Endodermal cell (in vitro differentiated cells): ENCODE data around the gene KREMEN1. TPM values are rescaled to one million over a fixed set of nuclear protein-coding genes. Genes with fewer than 3 reads are reported as not detected.

ENCODE experiments used
- DNase-seq: peaks from one replicate; pipeline ENCODE4 v3.0.0-alpha.2; 2017
- H3K27ac ChIP-seq: 2 replicates; pipeline ENCODE4 v1.5.1; 2013; ENCODE audit warnings: mild to moderate bottlenecking, low read depth, low read length, moderate library complexity
- H3K27me3 ChIP-seq: 2 replicates; pipeline ENCODE4 v1.6.1; 2013; ENCODE audit warnings: mild to moderate bottlenecking, low read length, moderate library complexity; ENCODE audit not compliant: insufficient read depth, control insufficient read depth, poor library complexity, severe bottlenecking
- H3K36me3 ChIP-seq: 2 replicates; pipeline ENCODE4 v1.7.0; 2013; ENCODE audit warnings: mild to moderate bottlenecking, low read length, moderate library complexity; ENCODE audit not compliant: control insufficient read depth, insufficient read depth
- H3K4me1 ChIP-seq: one replicate; pipeline ENCODE4 v1.7.0; 2013; ENCODE audit warnings: low read length; ENCODE audit not compliant: control insufficient read depth, insufficient read depth
- H3K4me3 ChIP-seq: 2 replicates; pipeline ENCODE4 v1.5.1; 2013; ENCODE audit warnings: mild to moderate bottlenecking, low read length, moderate library complexity
- H3K9ac ChIP-seq: 2 replicates; pipeline ENCODE4 v1.6.1; 2013; ENCODE audit warnings: mild to moderate bottlenecking, low read length, moderate library complexity; ENCODE audit not compliant: poor library complexity, severe bottlenecking; ENCODE audit errors: extremely low read depth
- H3K9me3 ChIP-seq: 2 replicates; pipeline ENCODE4 v1.6.1; 2013; ENCODE audit warnings: mild to moderate bottlenecking, low read length, moderate library complexity; ENCODE audit not compliant: control insufficient read depth
- H3K27ac Mint-ChIP-seq: 2 replicates; pipeline ENCODE4 v1.8.0; 2020; ENCODE audit warnings: mixed read lengths
- H3K27me3 Mint-ChIP-seq: 2 replicates; pipeline ENCODE4 v1.8.0; 2021; ENCODE audit warnings: mild to moderate bottlenecking, mixed read lengths; ENCODE audit not compliant: insufficient read depth
- H3K36me3 Mint-ChIP-seq: 2 replicates; pipeline ENCODE4 v1.8.0; 2020; ENCODE audit warnings: low read depth, mixed read lengths
- H3K4me1 Mint-ChIP-seq: 2 replicates; pipeline ENCODE4 v1.8.0; 2020; ENCODE audit warnings: mixed read lengths
- H3K4me3 Mint-ChIP-seq: 2 replicates; pipeline ENCODE4 v1.8.0; 2020; ENCODE audit warnings: mild to moderate bottlenecking, moderate library complexity, mixed read lengths
- H3K9me3 Mint-ChIP-seq: 2 replicates; pipeline ENCODE4 v1.8.0; 2020; ENCODE audit warnings: mild to moderate bottlenecking, mixed read lengths
- CTCF ChIP-seq: fragments of 200-600 bp; sonication (generic); conservative IDR thresholded peaks from 2 replicates; pipeline ENCODE4 v1.5.0; 2021; ENCODE audit warnings: antibody characterized with exemption, mild to moderate bottlenecking
- WGBS, 2 experiments: methylation state at CpG; one replicate each; pipeline versions ENCODE4 v1.1.5 to v1.1.7; 2013; ENCODE audit warnings: missing lambda C conversion rate in 2 of 2, mixed read lengths in 1 of 2; ENCODE audit not compliant: insufficient coverage in 1 of 2, insufficient read length in 1 of 2; 5-methylcytosine and 5-hydroxymethylcytosine counted together
- total RNA-seq, 2 donors: library from RNA; stranded (reverse); fragmentation: NEBNext Ultra II Directional in 1 of 2; extraction: Animal tissue kit (Norgen Biotek cat#: 25700) in 1 of 2; gene quantifications; 2 replicates in 1 of 2; 3 replicates in 1 of 2; pipeline ENCODE4 v1.2.1, GENCODE V29; 2021

KREMEN1 gene
- total RNA-seq, 2 donors from 2014 or later: 6.2 to 7.5 TPM

GRCh38 chr22:29149841-29150555 lies 77.2 kb downstream of the KREMEN1 start:
- Histone ChIP-seq H3K27ac (peak overlapping the region; percentile 81), H3K9ac (no peak overlapping the region), H3K36me3 (no peaks in the 10 kb centered on the region), H3K27me3 (no peaks in the 10 kb centered on the region), H3K4me3 (no peak overlapping the region), H3K9me3 (no peaks in the 10 kb centered on the region), H3K4me1 (peaks cover 13% of the 10 kb centered on the region)
- DNase-seq: peak; percentile 38
- WGBS, 2 experiments: 90 to 94% methylated on average over 11 to 16 of the region's 16 CpGs
- H3K9me3 Mint-ChIP-seq: no peaks in the 10 kb centered on the region
- TF ChIP-seq CTCF: no peak
- H3K36me3 Mint-ChIP-seq: no peaks in the 10 kb centered on the region
- H3K4me3 Mint-ChIP-seq: no peak overlapping the region
- H3K27ac Mint-ChIP-seq: no peak overlapping the region
- peaks cover 24% of the 10 kb centered on the region for H3K4me1 Mint-ChIP-seq
- H3K27me3 Mint-ChIP-seq: no peaks in the 10 kb centered on the region

GRCh38 chr22:29150701-29151100 lies 77.9 kb downstream of the KREMEN1 start:
- H3K9ac ChIP-seq: no peak overlapping the region
- H3K27me3 Mint-ChIP-seq: no peaks in the 10 kb centered on the region
- H3K27me3 ChIP-seq: no peaks in the 10 kb centered on the region
- no peak overlapping the region for H3K27ac Mint-ChIP-seq
- H3K4me1 ChIP-seq: peaks cover 13% of the 10 kb centered on the region
- WGBS, 2 experiments: 93 to 100% methylated on average over 4 to 9 of the region's 9 CpGs
- peak; percentile 23 for DNase-seq
- no peak overlapping the region for H3K4me3 ChIP-seq
- no peaks in the 10 kb centered on the region for H3K36me3 Mint-ChIP-seq
- no peaks in the 10 kb centered on the region for H3K9me3 ChIP-seq
- H3K4me1 Mint-ChIP-seq: peaks cover 24% of the 10 kb centered on the region
- no peak overlapping the region for H3K27ac ChIP-seq
- TF ChIP-seq CTCF: no peak
- no peaks in the 10 kb centered on the region for H3K36me3 ChIP-seq
- no peak overlapping the region for H3K4me3 Mint-ChIP-seq
- H3K9me3 Mint-ChIP-seq: no peaks in the 10 kb centered on the region

DNA sequence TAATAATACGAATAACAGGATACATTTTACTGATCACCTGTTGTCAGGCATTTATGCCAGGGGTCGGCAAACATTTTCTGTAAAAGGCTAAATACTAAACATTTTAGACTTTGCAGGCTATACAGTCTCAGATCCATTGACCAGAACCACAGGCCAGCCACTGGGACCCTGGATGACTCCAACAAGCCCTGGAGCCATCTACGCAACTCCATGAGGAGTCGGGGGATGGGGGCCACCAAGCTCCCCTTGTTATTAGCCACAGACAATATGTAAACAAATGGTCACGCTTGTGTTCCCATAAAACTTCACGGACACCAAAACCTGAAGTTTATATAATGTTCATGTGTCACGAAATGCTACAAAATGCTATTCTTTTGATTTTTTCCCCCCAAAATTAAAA lies 78.5 kb downstream of the KREMEN1 start:
- Mint-ChIP-seq H3K27ac (no peak overlapping the region), H3K9me3 (no peaks in the 10 kb centered on the region), H3K4me3 (no peak overlapping the region), H3K36me3 (no peaks in the 10 kb centered on the region), H3K4me1 (peaks cover 23% of the 10 kb centered on the region), H3K27me3 (no peaks in the 10 kb centered on the region)
- Histone ChIP-seq H3K9me3 (no peaks in the 10 kb centered on the region), H3K27me3 (no peaks in the 10 kb centered on the region), H3K9ac (no peak overlapping the region), H3K4me3 (no peak overlapping the region), H3K36me3 (no peaks in the 10 kb centered on the region), H3K4me1 (peaks cover 11% of the 10 kb centered on the region), H3K27ac (no peak overlapping the region)
- no peak for TF ChIP-seq CTCF
- peak; percentile 11 for DNase-seq
- WGBS, 2 experiments: 91 to 93% methylated on average over 6 to 7 of the region's 7 CpGs
